ENCODE data around the gene TMPRSS2.

Gene TMPRSS2

GRCh38 chr21:41446586-41446985 is 61.4 kb downstream of the TMPRSS2 start:
- no peak for DNase-seq

- DNase-seq: no peak
These were observed 62.5 kb downstream of the TMPRSS2 start for GRCh38 chr21:41445465-41445862.

- no peak for DNase-seq
These were observed 63.1 kb downstream of the TMPRSS2 start for GRCh38 chr21:41444703-41445464.

GRCh38 chr21:41443562-41443961 is 64.4 kb downstream of the TMPRSS2 start:
- DNase-seq: no peak

- DNase-seq: no peak
These were observed 65.3 kb downstream of the TMPRSS2 start for GRCh38 chr21:41442481-41443186.

GRCh38 chr21:41441546-41441945 is 66.4 kb downstream of the TMPRSS2 start:
- DNase-seq: no peak

GRCh38 chr21:41439248-41439647 is 68.7 kb downstream of the TMPRSS2 start:
- DNase-seq: no peak

GRCh38 chr21:41438425-41439113 is 69.4 kb downstream of the TMPRSS2 start:
- DNase-seq: no peak

- DNase-seq: no peak
These were observed 70.2 kb downstream of the TMPRSS2 start for GRCh38 chr21:41437729-41438128.

- DNase-seq: no peak
These were observed 72.3 kb downstream of the TMPRSS2 start for GRCh38 chr21:41435706-41436105.

- no peak for DNase-seq
These were observed 74.4 kb downstream of the TMPRSS2 start for GRCh38 chr21:41433566-41433965.

GRCh38 chr21:41432562-41433460 is 75.1 kb downstream of the TMPRSS2 start:
- DNase-seq: no peak

- DNase-seq: no peak
These were observed 76.0 kb downstream of the TMPRSS2 start for GRCh38 chr21:41431788-41432548.

GRCh38 chr21:41429925-41430491 is 78.0 kb downstream of the TMPRSS2 start:
- no peak for DNase-seq

GRCh38 chr21:41429305-41429704 is 78.7 kb downstream of the TMPRSS2 start:
- no peak for DNase-seq

GRCh38 chr21:41428847-41429246 is 79.1 kb downstream of the TMPRSS2 start:
- DNase-seq: no peak

- no peak for DNase-seq
These were observed 79.6 kb downstream of the TMPRSS2 start for GRCh38 chr21:41428311-41428710.

- no peak for DNase-seq
These were observed 80.4 kb downstream of the TMPRSS2 start for GRCh38 chr21:41427556-41427955.

GRCh38 chr21:41426676-41427404 is 81.1 kb downstream of the TMPRSS2 start:
- DNase-seq: no peak

- no peak for DNase-seq
These were observed 81.8 kb downstream of the TMPRSS2 start, which contains the start of gene MX1 for GRCh38 chr21:41425954-41426675. Gene MX1, plus strand, starts transcription at chr21:41426239. Its CDS starts 5,832 bp downstream, at chr21:41432071.

Data from NCI-H1417 treated with DMSO at 0.1 percent for 48 hours (cell line).